GM23248 (cell line): Measurements from ENCODE around the gene HTR3C.

Experiments
- EZH2 ChIP-seq: fragments of 200-600 bp; sonication (generic); IDR thresholded peaks from 2 replicates; pipeline ENCODE4 v1.6.1; 2018; ENCODE audit warnings: antibody characterized with exemption, mild to moderate bottlenecking; ENCODE audit not compliant: insufficient read depth, poor library complexity, severe bottlenecking
- EZH2phosphoT487 ChIP-seq: fragments of 200-600 bp; sonication (generic); IDR thresholded peaks from 2 replicates; pipeline ENCODE4 v1.6.1; 2018; ENCODE audit warnings: antibody characterized with exemption, moderate library complexity, mild to moderate bottlenecking, low read depth; ENCODE audit not compliant: insufficient read depth

DNA sequence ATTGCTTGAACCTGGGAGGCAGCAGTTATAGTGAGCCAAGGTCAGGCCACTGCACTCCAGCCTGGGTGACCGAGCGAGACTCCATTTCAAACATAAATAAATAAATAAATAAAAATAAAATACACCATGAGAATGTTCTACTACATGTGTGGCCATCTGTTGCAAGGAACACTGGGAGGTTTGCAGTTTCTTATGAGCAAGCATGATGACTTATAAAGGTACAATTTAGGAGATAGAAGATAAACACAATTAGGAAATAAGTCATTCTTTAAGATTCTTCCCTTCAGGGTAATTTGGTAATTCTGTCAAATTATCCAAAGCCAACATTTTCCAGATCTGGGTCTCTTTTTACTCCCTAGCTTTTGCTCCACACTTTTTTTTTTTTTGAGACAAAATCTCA lies 13.4 kb downstream of the HTR3C start:
- TF ChIP-seq EZH2 (no peak), EZH2phosphoT487 (no peak)
